ENCODE results near the gene ESPN. TPM values are rescaled to one million over a fixed set of nuclear protein-coding genes. Genes with fewer than 3 reads are reported as not detected.

ESPN gene
- total and polyA plus RNA-seq, 2 of the 8 experiments (the other 6 are each of a cell fraction or from before 2014, with no cell fraction given) = 5.2 to 16.3 TPM

- no peaks in the 10 kb centered on the region for H3K79me2 ChIP-seq (ENCODE audit: control insufficient read depth in 1 of 2, insufficient read depth in 2 of 2, low read length in 2 of 2)
- no peak overlapping the region for H2AK5ac ChIP-seq (ENCODE audit: low read depth, low read length)
- no peak for DNase-seq (ENCODE audit: low read depth in 1 of 2, low spot score in 2 of 2)
- H3K27me3 ChIP-seq (replicated peaks in 1 of 4; ENCODE audit: control insufficient read depth in 3 of 4, extremely low read depth in 1 of 4, insufficient read depth in 3 of 4, low read length in 3 of 4) = peaks cover 0 to 6% (median 2%) of the 10 kb centered on the region in 4 experiments; a peak in 5 of 7 replicates
- ChIA-PET CTCF (ENCODE audit: partially characterized antibody) (interaction anchor here (0.8 to 58.4 kb wide), 7 partner anchors 10 to 161 kb away, joined by 3 to 1769 read pairs (median 30); partner anchors contain the start of genes ACOT7 and HES2), POLR2A (ENCODE audit: partially characterized antibody) (no interaction called here)
- H3K23ac ChIP-seq (ENCODE audit: insufficient read length) = no peak overlapping the region
- no peak overlapping the region for H2AFZ ChIP-seq (ENCODE audit: low read length)
- no peak overlapping the region for H3K27ac ChIP-seq (ENCODE audit: low read depth, low read length)
- no peak overlapping the region for H3K4ac ChIP-seq (replicated peaks; ENCODE audit: insufficient read length, low read depth, low read length)
- no peaks in the 10 kb centered on the region for H3K23me2 ChIP-seq (ENCODE audit: low read depth, low read length)
- H2BK12ac ChIP-seq (ENCODE audit: low read depth, low read length) = no peak overlapping the region
- H2BK5ac ChIP-seq (ENCODE audit: low read depth, low read length) = no peak overlapping the region
- no peak overlapping the region for H4K5ac ChIP-seq (ENCODE audit: insufficient read length, low read depth, low read length)
- no peaks in the 10 kb centered on the region for H3K79me1 ChIP-seq (ENCODE audit: low read depth, low read length)
- H3K4me1 ChIP-seq (replicated peaks in 1 of 4; ENCODE audit: control insufficient read depth in 3 of 4, insufficient read depth in 4 of 4, low read length in 3 of 4) = no peaks in the 10 kb centered on the region
- no peaks in the 10 kb centered on the region for H4K20me1 ChIP-seq (replicated peaks in 1 of 2; ENCODE audit: control insufficient read depth in 1 of 2, insufficient read depth in 2 of 2, low read length in 2 of 2)
- no peak overlapping the region for H4K8ac ChIP-seq (ENCODE audit: extremely low read depth, insufficient read depth, low read length)
- no peaks in the 10 kb centered on the region for H3K36me3 ChIP-seq (ENCODE audit: control insufficient read depth in 2 of 4, insufficient read depth in 4 of 4, low read length in 3 of 4)
- no peak overlapping the region for H2BK20ac ChIP-seq (ENCODE audit: low read length)
- no peak overlapping the region for H2BK120ac ChIP-seq (replicated peaks; ENCODE audit: low read depth, low read length)
- H4K91ac ChIP-seq (replicated peaks; ENCODE audit: insufficient read length, low read length) = no peak overlapping the region
- TF ChIP-seq POU5F1 (IDR thresholded peaks at IDR 0.05; ENCODE audit: low read depth, low read length) (no peak), SUZ12 (IDR thresholded peaks at IDR 0.05; ENCODE audit: low read length) (no peak)
- H3K4me3 ChIP-seq (ENCODE audit: extremely low read depth in 1 of 4, insufficient read depth in 2 of 4, low read depth in 3 of 4, low read length in 4 of 4) = no peak overlapping the region
- no peak overlapping the region for H3K9ac ChIP-seq (replicated peaks in 1 of 4; ENCODE audit: extremely low read depth in 1 of 4, low read depth in 3 of 4, low read length in 3 of 4)
- no peak overlapping the region for H3K18ac ChIP-seq (ENCODE audit: extremely low read depth, low read length)
- H3K4me2 ChIP-seq (ENCODE audit: insufficient read depth in 1 of 2, low read depth in 2 of 2, low read length in 2 of 2) = no peak overlapping the region
- H2BK15ac ChIP-seq (ENCODE audit: low read length) = no peak overlapping the region
- no peaks in the 10 kb centered on the region for H3K9me3 ChIP-seq (ENCODE audit: insufficient read depth in 2 of 2, low read depth in 1 of 2, low read length in 1 of 2)
- FAIRE-seq = no peak
- H3K14ac ChIP-seq (ENCODE audit: insufficient read length) = no peak overlapping the region
- no peak overlapping the region for H3K56ac ChIP-seq (replicated peaks; ENCODE audit: insufficient read length, low read depth, low read length)
- WGBS, 2 experiments (ENCODE audit: extremely low coverage in 1 of 2, insufficient coverage in 1 of 2, insufficient read length in 1 of 2, insufficient replicate concordance in 2 of 2, low coverage in 1 of 2, low lambda C conversion rate in 2 of 2, missing lambda C conversion rate in 1 of 2) = 90% methylated on average over 6 of the region's 6 CpGs; no CpG with 5 or more reads in 1 of the 2 experiments
Observed at GRCh38 chr1:6408023-6408422, 16.6 kb upstream of the ESPN start.

Measured in H1 (cell line).